H1 (cell line): ENCODE data around the gene MDM1. TPM values are rescaled to one million over a fixed set of nuclear protein-coding genes. Genes with fewer than 3 reads are reported as not detected.

Experiments used
- CTCF ChIA-PET: fragments of 300-600 bp; sonication (Branson Sonifier 250); formaldehyde crosslinking; loops from one replicate; lab custom pipeline; 2021; ENCODE audit not compliant: partially characterized antibody; lab: Charles Lee
- POLR2A ChIA-PET: fragments of 300-600 bp; sonication (Branson Sonifier 250); formaldehyde crosslinking; loops from one replicate; lab custom pipeline; 2021; ENCODE audit warnings: inconsistent platforms; ENCODE audit not compliant: partially characterized antibody; lab: Charles Lee
- DNase-seq, 2 experiments: peaks; one replicate each; pipeline versions ENCODE4 v3.0.0 to v3.0.0-alpha.2; 2010 to 2022; ENCODE audit warnings: low spot score in 2 of 2, low read depth in 1 of 2, mixed read lengths in 1 of 2
- FAIRE-seq: peaks from 2 replicates; lab custom pipeline; 2011; peaks lifted over from hg19 to GRCh38; lab: Jason Lieb, UNC
- H2AFZ ChIP-seq: 2 replicates; pipeline ENCODE4 v1.8.1; 2012; ENCODE audit warnings: low read length, inconsistent platforms
- H2AK5ac ChIP-seq: 2 replicates; pipeline ENCODE4 v1.6.1; 2013; ENCODE audit warnings: low read depth, low read length
- H2BK120ac ChIP-seq: replicated peaks from 2 replicates; pipeline ENCODE3; 2013; ENCODE audit warnings: low read depth, low read length, inconsistent platforms
- H2BK12ac ChIP-seq: 2 replicates; pipeline ENCODE4 v1.6.1; 2013; ENCODE audit warnings: low read depth, low read length
- H2BK15ac ChIP-seq: 2 replicates; pipeline ENCODE4 v1.6.1; 2013; ENCODE audit warnings: low read length
- H2BK20ac ChIP-seq: 2 replicates; pipeline ENCODE4 v1.6.1; 2013; ENCODE audit warnings: low read length
- H2BK5ac ChIP-seq: 2 replicates; pipeline ENCODE4 v1.6.1; 2013; ENCODE audit warnings: low read depth, low read length
- H3K14ac ChIP-seq: 2 replicates; pipeline ENCODE4 v1.6.1; 2013; ENCODE audit warnings: inconsistent platforms; ENCODE audit not compliant: insufficient read length
- H3K18ac ChIP-seq: 2 replicates; pipeline ENCODE4 v1.6.1; 2013; ENCODE audit warnings: low read length; ENCODE audit errors: extremely low read depth
- H3K23ac ChIP-seq: 2 replicates; pipeline ENCODE4 v1.6.1; 2013; ENCODE audit warnings: inconsistent platforms; ENCODE audit not compliant: insufficient read length
- H3K23me2 ChIP-seq: 2 replicates; pipeline ENCODE4 v1.6.1; 2013; ENCODE audit warnings: low read depth, low read length
- H3K27ac ChIP-seq: 2 replicates; pipeline ENCODE4 v1.6.1; 2011; ENCODE audit warnings: low read depth, low read length, inconsistent platforms
- H3K27me3 ChIP-seq, 4 experiments: replicated peaks in 1 of 4; 1 replicate in 1 of 4; 2 replicates in 3 of 4; pipeline versions ENCODE4 v1.6.1 to v1.8.1; 2011 to 2013; ENCODE audit warnings: low read length in 3 of 4, mild to moderate bottlenecking in 3 of 4, inconsistent platforms in 2 of 4, mixed read lengths in 2 of 4, moderate library complexity in 1 of 4; ENCODE audit not compliant: control insufficient read depth in 3 of 4, insufficient read depth in 3 of 4; ENCODE audit errors: extremely low read depth in 1 of 4
- H3K36me3 ChIP-seq, 4 experiments: 2 replicates each; pipeline versions ENCODE4 v1.6.1 to v1.8.1; 2011 to 2013; ENCODE audit warnings: mild to moderate bottlenecking in 4 of 4, low read length in 3 of 4, moderate library complexity in 2 of 4, control low read depth in 1 of 4, inconsistent platforms in 1 of 4; ENCODE audit not compliant: insufficient read depth in 4 of 4, control insufficient read depth in 2 of 4
- H3K4ac ChIP-seq: replicated peaks from 2 replicates; pipeline ENCODE3; 2013; ENCODE audit warnings: low read length, low read depth, mixed read lengths, inconsistent platforms; ENCODE audit not compliant: insufficient read length
- H3K4me1 ChIP-seq, 4 experiments: replicated peaks in 1 of 4; 1 replicate in 1 of 4; 2 replicates in 3 of 4; pipeline versions ENCODE4 v1.6.1 to v1.8.1; 2011 to 2013; ENCODE audit warnings: low read length in 3 of 4, inconsistent platforms in 2 of 4, mixed read lengths in 1 of 4; ENCODE audit not compliant: insufficient read depth in 4 of 4, control insufficient read depth in 3 of 4
- H3K4me2 ChIP-seq, 2 experiments: 2 replicates each; pipeline versions ENCODE4 v1.6.1 to v1.8.1; 2011 to 2013; ENCODE audit warnings: low read depth in 2 of 2, low read length in 2 of 2, control low read depth in 1 of 2, inconsistent platforms in 1 of 2, mild to moderate bottlenecking in 1 of 2; ENCODE audit not compliant: insufficient read depth in 1 of 2
- H3K4me3 ChIP-seq, 4 experiments: fragments of 200-600, 300-600 bp in 1 of 4; sonication (generic), shearing (Covaris generic), sonication (Bioruptor Twin) in 1 of 4; 2 replicates each; pipeline versions ENCODE4 v1.5.1 to v1.8.1; 2011 to 2016; ENCODE audit warnings: low read length in 4 of 4, low read depth in 3 of 4, control low read depth in 2 of 4, inconsistent platforms in 2 of 4, mild to moderate bottlenecking in 2 of 4, mixed read lengths in 1 of 4, moderate library complexity in 1 of 4; ENCODE audit not compliant: insufficient read depth in 2 of 4; ENCODE audit errors: extremely low read depth in 1 of 4
- H3K56ac ChIP-seq: replicated peaks from 2 replicates; pipeline ENCODE3; 2013; ENCODE audit warnings: low read depth, mild to moderate bottlenecking, mixed read lengths, low read length, inconsistent platforms; ENCODE audit not compliant: insufficient read length
- H3K79me1 ChIP-seq: 2 replicates; pipeline ENCODE4 v1.6.1; 2013; ENCODE audit warnings: low read depth, low read length, control low read depth
- H3K79me2 ChIP-seq, 2 experiments: 2 replicates each; pipeline versions ENCODE4 v1.6.1 to v1.8.1; 2012 to 2013; ENCODE audit warnings: low read length in 2 of 2, mild to moderate bottlenecking in 2 of 2, inconsistent platforms in 1 of 2; ENCODE audit not compliant: insufficient read depth in 2 of 2, control insufficient read depth in 1 of 2
- H3K9ac ChIP-seq, 4 experiments: replicated peaks in 1 of 4; 1 replicate in 1 of 4; 2 replicates in 3 of 4; pipeline versions ENCODE4 v1.6.1 to v1.8.1; 2011 to 2013; ENCODE audit warnings: low read depth in 3 of 4, low read length in 3 of 4, control low read depth in 2 of 4, mild to moderate bottlenecking in 2 of 4, moderate library complexity in 2 of 4, inconsistent platforms in 1 of 4; ENCODE audit errors: extremely low read depth in 1 of 4
- H3K9me3 ChIP-seq, 2 experiments: 2 replicates each; pipeline versions ENCODE4 v1.6.1 to v1.8.1; 2012 to 2013; ENCODE audit warnings: mild to moderate bottlenecking in 2 of 2, moderate library complexity in 2 of 2, control low read depth in 1 of 2, inconsistent platforms in 1 of 2, low read depth in 1 of 2, low read length in 1 of 2, mixed read lengths in 1 of 2; ENCODE audit not compliant: insufficient read depth in 2 of 2
- H4K20me1 ChIP-seq, 2 experiments: replicated peaks in 1 of 2; 2 replicates each; pipeline versions ENCODE3 to v1.8.1; 2011 to 2013; ENCODE audit warnings: inconsistent platforms in 2 of 2, low read length in 2 of 2, mild to moderate bottlenecking in 1 of 2; ENCODE audit not compliant: insufficient read depth in 2 of 2, control insufficient read depth in 1 of 2
- H4K5ac ChIP-seq: 2 replicates; pipeline ENCODE4 v1.6.1; 2013; ENCODE audit warnings: low read length, low read depth, mixed read lengths, inconsistent platforms; ENCODE audit not compliant: insufficient read length
- H4K8ac ChIP-seq: 2 replicates; pipeline ENCODE4 v1.8.0; 2013; ENCODE audit warnings: mild to moderate bottlenecking, moderate library complexity, low read length, inconsistent platforms; ENCODE audit not compliant: insufficient read depth; ENCODE audit errors: extremely low read depth
- H4K91ac ChIP-seq: replicated peaks from 2 replicates; pipeline ENCODE3; 2013; ENCODE audit warnings: low read length, mixed read lengths, inconsistent platforms; ENCODE audit not compliant: insufficient read length
- SIRT6 ChIP-seq: IDR thresholded peaks from one replicate; pipeline ENCODE4 v1.7.1; 2012; ENCODE audit warnings: low read length, inconsistent platforms
- TCF12 ChIP-seq: IDR thresholded peaks from 2 replicates; pipeline ENCODE4 v1.6.1; 2011; ENCODE audit warnings: low read depth, mild to moderate bottlenecking, low read length
- WGBS, 2 experiments: shearing (Covaris generic) in 1 of 2; methylation state at CpG; one replicate each; pipeline versions ENCODE4 v1.1.6 to v1.1.7; 2013 to 2015; ENCODE audit warnings: low lambda C conversion rate in 2 of 2, mixed read lengths in 2 of 2, inconsistent platforms in 1 of 2, low coverage in 1 of 2, missing lambda C conversion rate in 1 of 2; ENCODE audit not compliant: insufficient replicate concordance in 2 of 2, insufficient coverage in 1 of 2, insufficient read length in 1 of 2; ENCODE audit errors: extremely low coverage in 1 of 2, missing lambda C conversion rate in 1 of 2; 5-methylcytosine and 5-hydroxymethylcytosine counted together
- polyA plus RNA-seq, 7 experiments: library from polyadenylated mRNA; depleted of rRNA in 3 of 7; stranded (reverse) in 5 of 7; unstranded in 2 of 7; fragments of >200 nt in 5 of 7; fragments of 200-250 nt in 2 of 7; gene quantifications; 1 replicate in 5 of 7; 2 replicates in 1 of 7; 4 replicates in 1 of 7; pipeline versions ENCODE4 v1.2.1 to v1.2.3, GENCODE V29; 2011 to 2013; ENCODE audit warnings: missing spikeins in 2 of 7, mixed read lengths in 2 of 7
- total RNA-seq: library from RNA; stranded (reverse); fragmentation: NEBNext Ultra II Directional; extraction: Animal tissue kit (Norgen Biotek cat#: 25700); gene quantifications from 2 replicates; pipeline ENCODE4 v1.2.1, GENCODE V29; 2021

MDM1 gene
- total and polyA plus RNA-seq, 2 of the 8 experiments (the other 6 are each of a cell fraction or from before 2014, with no cell fraction given) = 3.1 to 10.7 TPM

- Histone ChIP-seq H4K20me1 (no peaks in the 10 kb centered on the region), H3K23me2 (peaks cover 2% of the 10 kb centered on the region; the same call in 1 of the 2 replicates), H2BK15ac (no peak overlapping the region), H4K91ac (no peak overlapping the region), H3K9me3 (no peaks in the 10 kb centered on the region; a peak in 1 of 4 replicates), H2BK5ac (no peak overlapping the region), H4K5ac (no peak overlapping the region), H3K23ac (no peak overlapping the region), H2BK120ac (no peak overlapping the region), H2BK20ac (no peak overlapping the region), H3K9ac (no peak overlapping the region), H3K27me3 (no peaks in the 10 kb centered on the region), H3K14ac (no peak overlapping the region), H3K4me2 (no peak overlapping the region), H2AK5ac (no peak overlapping the region), H4K8ac (no peak overlapping the region), H3K79me1 (no peaks in the 10 kb centered on the region), H3K27ac (no peak overlapping the region), H3K18ac (no peak overlapping the region), H3K79me2 (0 out of 4 replicates have a peak, but pooled peaks cover 0 to 5% of the 10 kb centered on the region in 2 experiments), H2BK12ac (no peak overlapping the region), H2AFZ (no peak overlapping the region), H3K36me3 (peaks cover 0 to 7% (median 1%) of the 10 kb centered on the region in 4 experiments; a peak in 3 of 8 replicates), H3K4me3 (no peak overlapping the region), H3K4ac (no peak overlapping the region), H3K56ac (no peak overlapping the region), H3K4me1 (peaks cover 0 to 7% (median 3%) of the 10 kb centered on the region in 4 experiments; a peak in 3 of 7 replicates)
- CTCF ChIA-PET = interaction anchor here (1.2 to 2.2 kb wide), 2 partner anchors 10 to 169 kb away, joined by 3 to 6 read pairs; no protein-coding TSS in a partner anchor
- 94% methylated on average over 3 of the region's 3 CpGs; no CpG with 5 or more reads in 1 of the 2 experiments for WGBS, 2 experiments
- POLR2A ChIA-PET = no interaction called here
- no peak for FAIRE-seq
- DNase-seq = no peak
- no peak for TF ChIP-seq TCF12
- no peak for TF ChIP-seq SIRT6
Observed at GRCh38 chr12:68326716-68327115, 5.4 kb downstream of the MDM1 start.
